Loucy (cell line): Measurements from ENCODE around the gene CADM2.

Experiments used
- H2AFZ ChIP-seq: fragments of 200-600 bp; sonication (generic); 2 replicates; pipeline ENCODE4 v1.6.0; 2016; ENCODE audit warnings: antibody characterized with exemption, mild to moderate bottlenecking, low read length, moderate library complexity
- H3F3A ChIP-seq: fragments of 200-600 bp; 2 replicates; pipeline ENCODE4 v1.6.0; 2016; ENCODE audit warnings: antibody characterized with exemption, low read depth, mild to moderate bottlenecking
- H3K27me3 ChIP-seq: fragments of 200-600 bp; sonication (generic); 2 replicates; pipeline ENCODE4 v1.6.1; 2014; ENCODE audit warnings: low read length, mild to moderate bottlenecking; ENCODE audit not compliant: insufficient read depth, poor library complexity, severe bottlenecking
- H3K36me3 ChIP-seq: fragments of 200-600 bp; sonication (generic); 2 replicates; pipeline ENCODE4 v1.6.1; 2016; ENCODE audit warnings: low read length; ENCODE audit not compliant: insufficient read depth
- H3K4me1 ChIP-seq: fragments of 200-600 bp; sonication (generic); 2 replicates; pipeline ENCODE4 v1.5.1; 2014; ENCODE audit warnings: low read length, mild to moderate bottlenecking; ENCODE audit not compliant: insufficient read depth, poor library complexity, severe bottlenecking
- H3K4me2 ChIP-seq: fragments of 200-600 bp; sonication (generic); 2 replicates; pipeline ENCODE4 v1.6.0; 2014; ENCODE audit warnings: antibody characterized with exemption, low read length, low read depth, mild to moderate bottlenecking; ENCODE audit not compliant: poor library complexity, severe bottlenecking
- H3K4me3 ChIP-seq: fragments of 200-600 bp; sonication (generic); 2 replicates; pipeline ENCODE4 v1.5.1; 2014; ENCODE audit warnings: low read length, mild to moderate bottlenecking, mixed read lengths; ENCODE audit not compliant: poor library complexity, severe bottlenecking
- H3K79me2 ChIP-seq: fragments of 200-600 bp; sonication (generic); 2 replicates; pipeline ENCODE4 v1.6.1; 2014; ENCODE audit warnings: low read length; ENCODE audit not compliant: insufficient read depth
- H3K9ac ChIP-seq: fragments of 200-600 bp; sonication (generic); 2 replicates; pipeline ENCODE4 v1.6.0; 2014; ENCODE audit warnings: mild to moderate bottlenecking, low read depth, low read length, moderate library complexity; ENCODE audit not compliant: poor library complexity, severe bottlenecking
- H3K9me2 ChIP-seq: fragments of 200-600 bp; sonication (generic); replicated peaks from 2 replicates; pipeline ENCODE4 v1.6.1; 2016; ENCODE audit warnings: low read depth, low read length, mixed read lengths
- H3K9me3 ChIP-seq: fragments of 200-600 bp; sonication (generic); 2 replicates; pipeline ENCODE4 v1.6.1; 2014; ENCODE audit warnings: mild to moderate bottlenecking, antibody characterized with exemption, low read length, low read depth; ENCODE audit not compliant: insufficient read depth
- H4K20me1 ChIP-seq: fragments of 200-600 bp; sonication (generic); 2 replicates; pipeline ENCODE4 v1.6.0; 2014; ENCODE audit warnings: antibody characterized with exemption, low read length, mild to moderate bottlenecking; ENCODE audit not compliant: insufficient read depth, poor library complexity, severe bottlenecking
- CTCF ChIP-seq: fragments of 200-600 bp; sonication (generic); conservative IDR thresholded peaks from 2 replicates; pipeline ENCODE4 v1.5.1; 2014; ENCODE audit warnings: mild to moderate bottlenecking, antibody characterized with exemption, low read length
- EZH2phosphoT487 ChIP-seq: fragments of 200-600 bp; IDR thresholded peaks from 2 replicates; pipeline ENCODE4 v1.6.1; 2018; ENCODE audit warnings: antibody characterized with exemption, mild to moderate bottlenecking, moderate library complexity, borderline replicate concordance

Gene CADM2

GRCh38 chr3:85838921-85839320, 880.1 kb downstream of the CADM2 start:
- no peaks in the 10 kb centered on the region for H3K9me3 ChIP-seq
- H2AFZ ChIP-seq: no peak overlapping the region
- no peaks in the 10 kb centered on the region for H3K36me3 ChIP-seq
- H3K79me2 ChIP-seq: no peaks in the 10 kb centered on the region
- H3K4me3 ChIP-seq: no peak overlapping the region
- no peaks in the 10 kb centered on the region for H4K20me1 ChIP-seq
- H3K9me2 ChIP-seq: no peaks in the 10 kb centered on the region
- no peaks in the 10 kb centered on the region for H3F3A ChIP-seq
- H3K4me1 ChIP-seq: no peaks in the 10 kb centered on the region
- no peak for TF ChIP-seq EZH2phosphoT487
- TF ChIP-seq CTCF: no peak
- no peak overlapping the region for H3K9ac ChIP-seq
- no peaks in the 10 kb centered on the region for H3K27me3 ChIP-seq
- H3K4me2 ChIP-seq: no peak overlapping the region

GRCh38 chr3:85842081-85842480, 883.3 kb downstream of the CADM2 start:
- no peaks in the 10 kb centered on the region for H3K9me2 ChIP-seq
- no peaks in the 10 kb centered on the region for H4K20me1 ChIP-seq
- no peak overlapping the region for H3K9ac ChIP-seq
- H3K27me3 ChIP-seq: no peaks in the 10 kb centered on the region
- no peak overlapping the region for H3K4me2 ChIP-seq
- no peaks in the 10 kb centered on the region for H3K4me1 ChIP-seq
- no peak overlapping the region for H3K4me3 ChIP-seq
- no peaks in the 10 kb centered on the region for H3K36me3 ChIP-seq
- H3K79me2 ChIP-seq: no peaks in the 10 kb centered on the region
- H3K9me3 ChIP-seq: no peaks in the 10 kb centered on the region
- no peak for TF ChIP-seq CTCF
- TF ChIP-seq EZH2phosphoT487: no peak
- H2AFZ ChIP-seq: no peak overlapping the region
- no peaks in the 10 kb centered on the region for H3F3A ChIP-seq

GRCh38 chr3:85846940-85847339, 888.2 kb downstream of the CADM2 start:
- Histone ChIP-seq H3K4me1 (no peaks in the 10 kb centered on the region), H3K36me3 (no peaks in the 10 kb centered on the region), H3K9ac (no peak overlapping the region)

More at GRCh38 chr3:85846940-85847339, 888.2 kb downstream of the CADM2 start:
- Histone ChIP-seq H3K9me2 (no peaks in the 10 kb centered on the region), H3K9me3 (no peaks in the 10 kb centered on the region), H4K20me1 (no peaks in the 10 kb centered on the region), H3K79me2 (no peaks in the 10 kb centered on the region), H3K27me3 (no peaks in the 10 kb centered on the region), H3F3A (no peaks in the 10 kb centered on the region), H3K4me3 (no peak overlapping the region), H3K4me2 (no peak overlapping the region), H2AFZ (no peak overlapping the region)
- TF ChIP-seq EZH2phosphoT487: no peak
- no peak for TF ChIP-seq CTCF
